GM10248 (cell line): ENCODE data around the gene ANKRD29.

Experiments
- CTCF ChIA-PET: fragments of 300-600 bp; sonication (Branson Sonifier 250); formaldehyde crosslinking; extraction: SDS; loops from one replicate; lab custom pipeline; 2021; ENCODE audit warnings: antibody characterized with exemption; lab: Yijun Ruan, JAX
- POLR2A ChIA-PET: fragments of 350-650 bp; sonication (Branson Sonifier 250); formaldehyde crosslinking; extraction: SDS; loops from one replicate; lab custom pipeline; 2020; ENCODE audit warnings: antibody characterized with exemption; lab: Yijun Ruan, JAX
- DNase-seq: peaks from one replicate; pipeline ENCODE4 v3.0.0; 2012; ENCODE audit errors: extremely low spot score
- CTCF ChIP-seq: IDR thresholded peaks from 2 replicates; pipeline ENCODE4 v1.5.1; 2012; ENCODE audit warnings: mild to moderate bottlenecking, low read depth; ENCODE audit errors: extremely low read depth, missing control alignments, control extremely low read depth

ANKRD29 gene

DNA sequence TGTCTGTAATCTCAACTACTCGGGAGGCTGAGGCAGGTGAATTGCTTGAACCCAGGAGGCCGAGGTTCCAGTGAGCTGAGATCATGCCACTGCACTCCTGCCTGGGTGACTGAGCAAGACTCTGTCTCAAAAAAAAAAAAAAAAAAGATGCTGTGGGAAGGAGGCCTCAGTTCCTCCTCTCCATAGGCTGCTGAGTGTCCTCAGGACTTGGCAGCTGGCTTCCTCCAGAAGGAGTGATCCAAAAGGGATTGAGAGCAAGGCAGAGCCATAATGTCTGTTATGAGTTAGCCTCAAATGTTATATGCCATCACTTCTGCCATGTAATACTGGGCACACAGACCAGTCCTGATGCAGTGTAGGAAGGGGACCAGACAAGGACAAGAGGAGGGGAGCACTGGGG lies 69.8 kb downstream of the ANKRD29 start:
- TF ChIP-seq CTCF: no peak
- POLR2A ChIA-PET: no interaction called here

GRCh38 chr18:23591011-23591410 lies 71.7 kb downstream of the ANKRD29 start:
- ChIA-PET CTCF (interaction anchor here (0.7 to 1.2 kb wide), 4 partner anchors 11 to 93 kb away, joined by 3 read pairs; no protein-coding TSS in a partner anchor), POLR2A (no interaction called here)
- no peak for TF ChIP-seq CTCF
- no peak for DNase-seq

More for the DNA sequence above, 69.8 kb downstream of the ANKRD29 start:
- CTCF ChIA-PET: no interaction called here
- no peak for DNase-seq

GRCh38 chr18:23588836-23589560 lies 73.7 kb downstream of the ANKRD29 start:
- no peak for DNase-seq
- CTCF ChIA-PET: interaction anchor here (0.9 to 3.2 kb wide), 5 partner anchors 9 to 90 kb away, joined by 3 to 19 read pairs (median 15); no protein-coding TSS in a partner anchor
- POLR2A ChIA-PET: no interaction called here

DNA sequence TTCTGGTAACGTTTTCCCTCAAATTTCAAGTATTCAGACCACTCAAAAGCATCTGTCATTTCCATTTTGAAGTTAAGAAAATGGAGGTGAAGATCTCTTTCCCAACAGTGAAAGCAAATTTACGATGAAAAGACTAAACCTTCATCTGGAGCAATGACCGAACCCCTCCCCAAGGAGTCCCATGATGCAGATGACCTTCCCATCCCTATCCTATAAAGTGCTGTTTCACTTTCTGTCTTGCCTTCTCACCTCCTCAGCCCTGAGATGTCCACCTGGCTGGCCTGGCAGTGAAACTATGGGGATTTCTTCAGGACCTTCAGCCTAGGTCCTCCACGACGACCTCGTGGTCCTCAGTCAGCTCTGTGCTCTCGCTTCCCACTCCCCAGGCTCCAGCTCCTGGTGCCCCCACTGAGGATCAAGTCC lies 75.5 kb downstream of the ANKRD29 start:
- ChIA-PET CTCF (interaction anchor here (0.7 to 3.2 kb wide), 10 partner anchors 8 to 788 kb away, joined by 3 to 19 read pairs (median 4); partner anchors contain the start of gene RIOK3), POLR2A (interaction anchor here (1.1 kb wide), 1 partner anchor 551 kb away, joined by 3 read pairs; the partner anchor contains the start of gene CABYR)
- no peak for DNase-seq
- no peak for TF ChIP-seq CTCF

More at GRCh38 chr18:23588836-23589560, 73.7 kb downstream of the ANKRD29 start:
- no peak for TF ChIP-seq CTCF

DNA sequence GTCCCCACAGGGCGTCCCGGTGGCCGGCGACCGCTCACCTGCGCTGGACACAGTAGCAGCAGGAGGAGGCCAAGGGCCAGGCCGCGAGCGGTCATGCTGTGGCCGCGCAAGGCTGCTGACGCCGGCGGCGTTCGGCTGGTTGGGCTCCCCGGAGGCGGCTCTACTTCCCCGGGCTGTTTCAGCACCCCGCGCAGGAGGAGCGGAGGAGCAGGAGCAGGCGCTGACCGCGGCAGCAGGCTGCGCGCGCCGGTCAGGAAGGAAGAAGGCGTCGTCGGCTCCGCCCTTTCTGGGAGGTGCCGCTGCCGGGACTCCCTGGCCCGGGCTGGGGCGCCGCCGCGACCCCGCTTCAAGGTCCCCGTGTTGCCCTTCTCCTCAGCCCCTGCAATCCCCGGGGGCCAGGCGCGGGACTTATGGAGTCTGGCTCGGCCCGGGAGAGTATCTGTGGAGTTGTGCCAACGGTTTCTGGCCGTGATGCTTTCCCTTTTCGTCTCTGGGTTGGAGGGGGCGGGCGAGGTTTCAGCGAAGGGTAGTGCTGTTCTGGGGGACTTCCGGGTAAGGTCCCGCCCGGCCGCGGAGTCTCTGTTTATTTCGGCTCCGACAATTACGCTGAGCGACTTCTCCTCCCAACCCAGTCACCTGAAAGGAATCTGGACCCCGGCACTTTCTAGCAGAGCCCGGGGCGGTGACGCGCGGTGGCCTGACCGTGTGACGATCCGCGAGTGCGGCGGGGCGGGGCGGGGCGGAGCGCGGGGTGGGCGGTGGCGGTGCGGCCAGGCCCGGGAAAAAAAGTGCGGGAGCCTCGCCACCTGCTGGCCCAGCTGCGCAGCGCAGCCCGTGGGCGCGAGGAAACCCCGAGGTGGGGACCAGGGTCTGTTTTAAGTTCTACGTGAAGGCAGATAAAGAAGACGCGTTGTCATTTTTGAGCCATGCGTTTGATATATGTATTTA lies 76.2 kb downstream of the ANKRD29 start, which contains the start of gene NPC1:
TSS of gene NPC1 (minus strand) at position 258 of the 948 bp plus-strand sequence. CDS start at position 95, 163 bp downstream.
- POLR2A ChIA-PET: interaction anchor here (1.1 kb wide), 1 partner anchor 552 kb away, joined by 3 read pairs; the partner anchor contains the start of gene CABYR

More for the DNA sequence above, 76.2 kb downstream of the ANKRD29 start, which contains the start of gene NPC1:
- CTCF ChIA-PET: interaction anchor here (0.8 to 3.2 kb wide), 14 partner anchors 10 to 134 kb away, joined by 3 to 19 read pairs (median 6); partner anchors contain the start of gene RIOK3
- TF ChIP-seq CTCF: peak; percentile 93
- DNase-seq: peak; percentile 94
